NCI-H510A (cell line): ENCODE results near the gene PTMS.

Source experiments
- DNase-seq: peaks from one replicate; lab custom pipeline; 2025; lab: John Stamatoyannopoulos, UW

The PTMS gene

GRCh38 chr12:6788972-6789924, 23.1 kb downstream of the PTMS start, which contains the start of gene CD4:
Gene CD4, plus strand, starts transcription at chr12:6789528. Its CDS starts 10,611 bp downstream, at chr12:6800139.
- no peak for DNase-seq

GRCh38 chr12:6790496-6791150, 24.5 kb downstream of the PTMS start:
- DNase-seq, result no peak

DNA sequence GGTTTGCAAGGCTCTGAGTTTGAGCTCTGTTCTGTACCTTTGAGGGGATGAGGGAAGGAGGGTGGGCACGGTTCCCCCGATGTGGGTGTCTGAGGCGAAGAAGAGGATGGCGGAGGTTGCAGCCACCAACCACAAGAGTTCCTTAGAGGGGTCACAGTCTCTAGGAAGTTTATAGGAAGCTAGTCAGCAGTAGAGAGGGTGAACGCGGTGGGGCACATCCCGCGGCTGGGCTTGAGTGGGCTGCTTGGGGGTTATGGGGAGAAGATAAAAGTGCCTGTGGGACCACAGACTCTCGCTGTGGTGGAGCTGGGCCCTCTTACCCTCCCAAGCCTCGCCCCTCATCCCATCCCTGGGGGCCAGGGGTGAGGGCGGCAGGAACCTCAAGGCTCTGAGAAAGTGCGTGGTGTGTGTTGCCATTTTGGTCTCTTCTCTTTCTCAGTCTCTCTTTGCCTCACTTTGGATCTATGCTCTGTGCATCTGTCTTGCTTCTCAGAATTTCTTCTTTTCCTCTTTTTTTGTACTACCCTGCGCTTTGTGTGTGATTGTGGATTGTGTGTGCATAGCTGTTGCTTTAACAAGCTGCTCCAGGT, 25.9 kb downstream of the PTMS start:
- no peak for DNase-seq

DNA sequence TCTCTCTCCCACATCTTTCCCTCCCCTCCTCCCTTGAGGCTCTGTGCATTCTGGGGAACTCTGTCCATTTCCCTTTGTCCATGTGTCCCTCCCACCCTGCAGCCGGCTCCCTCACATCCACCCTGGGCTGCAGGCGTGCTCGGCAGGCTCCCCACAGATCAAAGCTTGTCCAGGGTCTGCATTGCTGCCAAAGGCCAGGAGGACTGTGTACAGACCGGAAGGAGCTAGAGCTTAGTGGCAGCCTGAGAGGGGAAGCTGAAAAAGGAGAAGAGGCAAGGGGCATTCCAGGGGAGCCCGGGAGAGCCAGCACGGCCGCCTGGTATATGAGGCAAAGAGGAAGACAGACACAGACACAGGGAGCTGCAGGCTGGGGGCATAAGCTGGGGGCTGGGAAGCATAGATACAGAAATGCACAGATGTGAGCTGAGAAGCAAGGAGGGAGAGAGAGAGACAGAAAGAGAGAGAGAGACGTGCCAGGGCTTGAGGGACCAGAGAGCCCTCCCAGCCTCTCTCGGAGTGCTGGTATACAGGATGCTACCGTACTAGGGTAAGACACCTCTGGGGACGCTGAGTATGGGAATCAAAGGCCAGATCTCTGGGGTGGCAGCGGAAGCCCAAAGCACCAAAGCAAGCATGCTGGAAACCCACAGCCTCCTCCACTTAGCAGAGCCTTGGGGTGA, 26.5 kb downstream of the PTMS start:
- no peak for DNase-seq

DNA sequence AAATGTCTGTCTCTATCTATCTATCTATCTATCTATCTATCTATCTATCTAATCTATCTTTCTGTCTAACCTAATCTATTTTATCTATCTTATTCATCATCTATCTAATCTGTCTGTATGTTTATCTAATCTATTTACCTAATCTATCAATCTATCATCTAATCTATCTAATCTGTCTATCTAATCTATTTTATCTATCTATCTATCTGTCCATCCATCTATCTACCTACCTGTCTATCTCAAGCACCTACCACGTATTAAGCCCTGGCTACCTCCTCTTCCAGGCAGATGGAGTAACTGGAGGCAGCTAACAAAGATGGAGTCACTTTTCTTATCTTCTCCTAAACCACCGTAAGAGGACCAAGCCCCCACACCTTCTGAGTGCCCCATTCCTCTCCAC, 28.9 kb downstream of the PTMS start:
- DNase-seq, result no peak

- no peak for DNase-seq
Observed at GRCh38 chr12:6796576-6796975, 30.4 kb downstream of the PTMS start.

- no peak for DNase-seq
Observed at GRCh38 chr12:6799147-6799546, 33.0 kb downstream of the PTMS start.

GRCh38 chr12:6807170-6807569, 41.0 kb downstream of the PTMS start:
- DNase-seq, result no peak

- DNase-seq, result no peak
Observed at GRCh38 chr12:6809056-6809455, 42.9 kb downstream of the PTMS start.

DNA sequence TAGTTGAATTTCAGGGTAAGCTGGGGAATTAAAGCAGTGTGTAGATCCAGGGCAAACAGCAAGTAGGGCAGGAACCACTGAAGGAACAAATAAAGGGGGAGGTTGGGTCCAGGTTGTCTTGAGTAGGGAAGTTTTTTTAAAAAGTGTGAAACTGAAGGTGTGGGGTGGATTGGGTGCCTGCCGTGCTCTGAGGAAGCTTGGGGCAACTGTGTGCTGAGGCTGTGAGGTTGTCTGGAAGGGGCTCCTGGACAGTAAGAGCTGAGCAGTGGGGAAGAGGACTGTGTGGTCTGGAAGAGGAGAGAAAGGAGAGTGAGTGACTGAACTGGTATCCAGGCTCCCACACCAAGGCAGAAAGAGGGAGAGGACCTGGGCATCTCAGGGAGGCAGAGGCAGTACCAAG, 44.6 kb downstream of the PTMS start:
- no peak for DNase-seq

DNA sequence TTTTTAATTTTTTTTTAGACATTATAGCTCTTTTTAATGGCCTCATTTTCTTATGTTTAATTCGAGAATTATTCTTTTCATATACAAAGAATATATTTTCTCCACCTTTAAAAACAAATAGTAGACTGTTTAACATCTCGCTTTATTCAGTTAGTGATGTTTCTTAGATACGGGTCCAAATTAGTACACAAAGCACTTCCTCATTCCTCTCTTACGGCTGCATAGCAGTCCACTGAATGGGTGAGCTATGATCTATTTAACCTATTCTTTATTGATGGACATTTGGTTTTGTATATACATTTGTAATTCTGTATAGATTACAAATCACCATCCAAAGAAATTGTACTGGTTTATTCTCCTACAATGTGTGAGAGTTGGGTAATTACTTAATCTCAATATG, 47.2 kb downstream of the PTMS start:
- no peak for DNase-seq

GRCh38 chr12:6816598-6816997, 50.4 kb downstream of the PTMS start:
- DNase-seq, result no peak

- DNase-seq, result no peak
Observed at GRCh38 chr12:6817098-6817497, 50.9 kb downstream of the PTMS start.

DNA sequence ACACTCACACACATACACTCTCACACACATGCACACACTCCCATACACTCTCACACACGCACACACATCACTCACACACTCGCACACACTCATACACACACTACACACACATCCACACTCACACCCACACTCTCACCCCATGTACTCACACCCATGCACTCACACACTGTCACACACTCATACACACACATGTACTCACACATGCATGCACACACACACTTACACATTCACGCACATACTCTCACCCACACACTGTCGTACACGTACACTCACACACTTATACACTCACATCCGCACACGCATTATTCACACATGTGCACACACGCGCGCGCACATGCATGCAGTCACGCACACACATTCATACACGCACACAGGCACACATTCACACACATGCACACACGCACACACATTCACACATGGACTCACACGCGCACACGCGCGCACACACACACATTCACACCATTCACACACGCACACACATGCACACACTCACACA, 51.5 kb downstream of the PTMS start:
- DNase-seq, result no peak

- DNase-seq, result no peak
Observed at GRCh38 chr12:6818222-6818621, 52.1 kb downstream of the PTMS start.

- DNase-seq, result no peak
Observed at GRCh38 chr12:6818645-6819044, 52.5 kb downstream of the PTMS start.

DNA sequence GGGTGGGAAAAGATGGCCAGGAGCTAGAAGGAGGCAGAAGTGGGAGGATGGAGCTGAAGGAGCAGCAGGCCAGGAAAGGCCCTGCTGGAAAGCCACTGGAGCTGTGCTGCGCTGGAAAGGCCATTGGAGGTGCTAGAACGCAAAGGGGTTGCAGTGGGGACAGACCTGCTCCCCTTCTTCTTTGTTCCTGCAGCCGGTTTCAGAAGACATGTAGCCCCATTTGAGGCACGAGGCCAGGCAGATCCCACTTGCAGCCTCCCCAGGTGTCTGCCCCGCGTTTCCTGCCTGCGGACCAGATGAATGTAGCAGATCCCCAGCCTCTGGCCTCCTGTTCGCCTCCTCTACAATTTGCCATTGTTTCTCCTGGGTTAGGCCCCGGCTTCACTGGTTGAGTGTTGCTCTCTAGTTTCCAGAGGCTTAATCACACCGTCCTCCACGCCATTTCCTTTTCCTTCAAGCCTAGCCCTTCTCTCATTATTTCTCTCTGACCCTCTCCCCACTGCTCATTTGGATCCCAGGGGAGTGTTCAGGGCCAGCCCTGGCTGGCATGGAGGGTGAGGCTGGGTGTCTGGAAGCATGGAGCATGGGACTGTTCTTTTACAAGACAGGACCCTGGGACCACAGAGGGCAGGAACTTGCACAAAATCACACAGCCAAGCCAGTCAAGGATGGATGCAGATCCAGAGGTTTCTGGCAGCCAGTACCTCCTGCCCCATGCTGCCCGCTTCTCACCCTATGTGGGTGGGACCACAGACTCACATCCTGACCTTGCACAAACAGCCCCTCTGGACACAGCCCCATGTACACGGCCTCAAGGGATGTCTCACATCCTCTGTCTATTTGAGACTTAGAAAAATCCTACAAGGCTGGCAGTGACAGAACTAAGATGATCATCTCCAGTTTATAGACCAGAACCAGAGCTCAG, 53.2 kb downstream of the PTMS start:
- no peak for DNase-seq

- DNase-seq, result no peak
Observed at GRCh38 chr12:6820166-6820565, 54.0 kb downstream of the PTMS start.
